NB4 (cell line): ENCODE data around the gene SH3D19.

Source experiments
- DNase-seq: peaks from one replicate; pipeline ENCODE4 v3.0.0; 2010; ENCODE audit warnings: low read depth
- H3K4me3 ChIP-seq: one replicate; pipeline ENCODE4 v1.5.1; 2011; ENCODE audit warnings: mild to moderate bottlenecking, low read depth, low read length, moderate library complexity
- MAX ChIP-seq: IDR thresholded peaks from 2 replicates; pipeline ENCODE4 v1.6.1; 2011; ENCODE audit warnings: low read depth, low read length
- MYC ChIP-seq: IDR thresholded peaks from 2 replicates; pipeline ENCODE4 v1.6.1; 2011; ENCODE audit warnings: low read depth, low read length
- POLR2A ChIP-seq: IDR thresholded peaks from 2 replicates; pipeline ENCODE4 v1.6.1; 2011; ENCODE audit warnings: mild to moderate bottlenecking; ENCODE audit not compliant: insufficient read length; ENCODE audit errors: extremely low read depth
- TF ChIP-seq, protein P1 (sequence below): IDR thresholded peaks from one replicate; pipeline ENCODE4 v1.5.1; 2012; ENCODE audit warnings: low read depth, low read length

SH3D19 gene

GRCh38 chr4:151192556-151193235 lies 132.7 kb downstream of the SH3D19 start:
- DNase-seq: no peak
- no peak overlapping the region for H3K4me3 ChIP-seq
- TF ChIP-seq MYC (no peak), POLR2A (no peak), MAX (no peak)
- TF ChIP-seq, protein P1, sequence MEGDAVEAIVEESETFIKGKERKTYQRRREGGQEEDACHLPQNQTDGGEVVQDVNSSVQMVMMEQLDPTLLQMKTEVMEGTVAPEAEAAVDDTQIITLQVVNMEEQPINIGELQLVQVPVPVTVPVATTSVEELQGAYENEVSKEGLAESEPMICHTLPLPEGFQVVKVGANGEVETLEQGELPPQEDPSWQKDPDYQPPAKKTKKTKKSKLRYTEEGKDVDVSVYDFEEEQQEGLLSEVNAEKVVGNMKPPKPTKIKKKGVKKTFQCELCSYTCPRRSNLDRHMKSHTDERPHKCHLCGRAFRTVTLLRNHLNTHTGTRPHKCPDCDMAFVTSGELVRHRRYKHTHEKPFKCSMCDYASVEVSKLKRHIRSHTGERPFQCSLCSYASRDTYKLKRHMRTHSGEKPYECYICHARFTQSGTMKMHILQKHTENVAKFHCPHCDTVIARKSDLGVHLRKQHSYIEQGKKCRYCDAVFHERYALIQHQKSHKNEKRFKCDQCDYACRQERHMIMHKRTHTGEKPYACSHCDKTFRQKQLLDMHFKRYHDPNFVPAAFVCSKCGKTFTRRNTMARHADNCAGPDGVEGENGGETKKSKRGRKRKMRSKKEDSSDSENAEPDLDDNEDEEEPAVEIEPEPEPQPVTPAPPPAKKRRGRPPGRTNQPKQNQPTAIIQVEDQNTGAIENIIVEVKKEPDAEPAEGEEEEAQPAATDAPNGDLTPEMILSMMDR: no peak

GRCh38 chr4:151184523-151185458 lies 140.6 kb downstream of the SH3D19 start:
- H3K4me3 ChIP-seq: no peak overlapping the region
- TF ChIP-seq, protein P1: no peak
- no peak for TF ChIP-seq MYC
- TF ChIP-seq MAX: no peak
- no peak for TF ChIP-seq POLR2A
- no peak for DNase-seq

DNA sequence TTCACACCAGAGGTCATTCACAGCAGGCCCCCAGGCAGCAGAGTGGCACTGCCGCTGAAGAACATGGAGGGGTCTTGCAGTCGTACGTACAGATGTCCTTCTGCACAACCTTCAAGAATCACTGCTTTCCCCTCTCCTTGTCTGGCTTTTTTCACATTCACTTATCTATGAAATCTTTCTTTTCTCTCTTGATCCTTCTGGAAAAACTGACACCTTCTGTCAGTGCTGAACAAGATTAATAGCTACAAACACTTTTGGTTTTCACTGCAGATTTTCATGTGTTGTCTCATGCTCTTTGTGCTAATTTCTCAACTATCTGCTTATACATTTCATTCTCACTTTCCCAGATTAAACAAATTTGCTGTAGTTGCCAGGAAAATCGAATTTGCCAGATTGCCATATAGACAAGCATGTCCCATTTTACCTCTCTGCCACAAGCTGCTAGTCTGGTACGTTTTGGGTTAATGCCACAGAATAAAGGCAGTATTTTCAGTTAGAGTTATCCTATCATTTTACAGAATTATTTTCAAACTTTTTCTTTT lies 142.9 kb downstream of the SH3D19 start:
- no peak for DNase-seq
- no peak overlapping the region for H3K4me3 ChIP-seq
- TF ChIP-seq, protein P1: no peak
- no peak for TF ChIP-seq MAX
- no peak for TF ChIP-seq MYC
- TF ChIP-seq POLR2A: no peak

DNA sequence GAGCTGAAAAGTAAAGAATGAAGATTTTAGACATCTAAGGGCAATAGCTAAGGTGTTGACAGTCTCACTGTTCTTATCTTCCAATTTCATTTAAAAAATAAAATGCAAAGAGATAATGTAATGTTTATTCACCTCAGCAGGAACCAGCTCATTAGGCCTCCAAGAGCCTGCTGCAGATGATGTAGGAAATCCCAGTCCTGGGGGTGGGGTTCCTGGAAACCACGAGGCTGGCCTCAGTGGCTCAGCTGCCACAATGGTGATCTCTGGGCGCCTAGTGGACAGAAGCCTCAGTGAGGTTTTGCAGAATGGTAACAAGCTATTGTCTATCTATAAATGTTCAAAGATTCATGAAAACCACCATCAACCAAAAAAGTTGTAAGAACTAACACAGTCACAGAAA lies 148.7 kb downstream of the SH3D19 start:
- TF ChIP-seq MYC: no peak
- TF ChIP-seq, protein P1: no peak
- TF ChIP-seq MAX: no peak
- no peak for TF ChIP-seq POLR2A
- no peak for DNase-seq
- H3K4me3 ChIP-seq: no peak overlapping the region

DNA sequence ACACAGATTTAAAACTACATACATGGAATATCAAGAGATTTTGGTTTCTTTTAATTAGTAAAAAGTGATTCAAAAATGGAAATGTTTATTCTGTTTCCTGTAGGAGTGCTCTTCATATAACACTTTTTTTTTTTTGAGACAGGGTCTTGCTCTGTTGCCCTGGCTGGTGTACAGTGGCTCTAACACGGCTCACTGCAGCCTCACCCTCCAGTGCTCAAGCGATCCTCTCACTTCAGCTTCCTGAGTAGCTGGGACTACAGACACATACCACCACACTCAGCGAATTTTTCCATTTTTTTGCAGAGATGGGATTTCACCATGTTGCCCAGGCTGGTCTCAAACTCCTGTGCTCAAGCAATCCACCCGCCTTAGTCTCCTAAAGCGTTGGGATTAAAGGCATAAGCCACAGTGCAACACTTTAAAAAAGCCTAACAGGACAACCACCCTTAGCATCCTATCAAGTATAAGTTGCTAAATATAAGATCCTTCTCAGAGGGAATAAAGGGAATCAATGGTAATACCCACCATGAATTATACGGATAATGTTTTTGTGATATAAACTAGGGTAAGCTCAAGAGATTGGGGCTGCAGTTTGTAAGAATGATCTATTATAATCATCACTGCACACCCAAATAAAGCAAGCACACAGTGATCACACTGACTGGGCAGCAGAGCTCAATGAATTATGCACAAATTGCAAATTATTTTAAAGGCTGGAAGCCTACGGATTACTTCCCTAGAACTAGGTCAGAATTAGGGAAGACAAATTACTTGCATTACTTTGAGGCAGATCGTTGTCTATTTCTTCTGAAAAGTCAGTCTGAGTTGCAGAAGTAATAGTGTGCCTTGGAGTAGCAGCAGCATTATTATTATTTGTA lies 149.4 kb downstream of the SH3D19 start:
- DNase-seq: no peak
- no peak overlapping the region for H3K4me3 ChIP-seq
- TF ChIP-seq, protein P1: no peak
- no peak for TF ChIP-seq POLR2A
- TF ChIP-seq MYC: no peak
- no peak for TF ChIP-seq MAX
